Parathyroid adenoma (tissue), 2 donors: Measurements from ENCODE around the gene SPEM3.

Experiments
- H2AFZ ChIP-seq: fragments of 300-600 bp; sonication (generic); one replicate; pipeline ENCODE4 v1.7.0; 2017; ENCODE audit warnings: antibody characterized with exemption, mild to moderate bottlenecking
- H3K27ac ChIP-seq: fragments of 300-600 bp; sonication (generic); one replicate; pipeline ENCODE4 v1.7.0; 2017
- H3K27me3 ChIP-seq: fragments of 300-600 bp; sonication (generic); one replicate; pipeline ENCODE4 v1.7.0; 2017; ENCODE audit warnings: low read length; ENCODE audit not compliant: control insufficient read depth, insufficient read depth
- H3K36me3 ChIP-seq: fragments of 300-600 bp; sonication (generic); one replicate; pipeline ENCODE4 v1.7.0; 2017; ENCODE audit warnings: low read length; ENCODE audit not compliant: control insufficient read depth, insufficient read depth
- H3K4me1 ChIP-seq: fragments of 300-600 bp; sonication (generic); one replicate; pipeline ENCODE4 v1.7.0; 2017; ENCODE audit warnings: control low read depth
- H3K4me2 ChIP-seq: fragments of 300-600 bp; sonication (generic); one replicate; pipeline ENCODE4 v1.7.0; 2017; ENCODE audit warnings: low read length
- H3K4me3 ChIP-seq: fragments of 300-600 bp; sonication (generic); one replicate; pipeline ENCODE4 v1.7.0; 2017; ENCODE audit warnings: low read depth, low read length
- H3K79me2 ChIP-seq: fragments of 300-600 bp; sonication (generic); one replicate; pipeline ENCODE4 v1.7.0; 2017; ENCODE audit warnings: control low read depth
- H3K9ac ChIP-seq: fragments of 300-600 bp; sonication (generic); one replicate; pipeline ENCODE4 v1.7.0; 2017; ENCODE audit warnings: mild to moderate bottlenecking
- H3K9me3 ChIP-seq: fragments of 300-600 bp; sonication (generic); one replicate; pipeline ENCODE4 v1.7.0; 2017; ENCODE audit warnings: low read length; ENCODE audit not compliant: control insufficient read depth
- TF ChIP-seq, protein P1 (sequence below): fragments of 300-600 bp; sonication (generic); IDR thresholded peaks from one replicate; pipeline ENCODE4 v1.7.0; 2017; ENCODE audit warnings: antibody characterized with exemption, mild to moderate bottlenecking
- donor health status: primary hyperparathyroidism.

Gene SPEM3

DNA sequence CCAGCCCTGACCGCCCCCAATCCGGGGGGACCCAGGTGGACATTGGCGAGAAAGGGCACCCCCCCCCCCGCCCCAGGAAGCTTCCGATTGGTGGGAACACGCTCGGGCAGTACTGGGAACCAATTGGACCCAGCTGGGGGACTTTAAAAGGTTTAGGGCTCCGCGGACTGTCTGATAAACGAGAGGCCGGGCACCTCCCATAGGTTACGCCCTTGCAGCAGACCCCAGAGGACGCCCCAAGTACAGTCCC is 25.0 kb upstream of the SPEM3 start:
- TF ChIP-seq, protein P1, sequence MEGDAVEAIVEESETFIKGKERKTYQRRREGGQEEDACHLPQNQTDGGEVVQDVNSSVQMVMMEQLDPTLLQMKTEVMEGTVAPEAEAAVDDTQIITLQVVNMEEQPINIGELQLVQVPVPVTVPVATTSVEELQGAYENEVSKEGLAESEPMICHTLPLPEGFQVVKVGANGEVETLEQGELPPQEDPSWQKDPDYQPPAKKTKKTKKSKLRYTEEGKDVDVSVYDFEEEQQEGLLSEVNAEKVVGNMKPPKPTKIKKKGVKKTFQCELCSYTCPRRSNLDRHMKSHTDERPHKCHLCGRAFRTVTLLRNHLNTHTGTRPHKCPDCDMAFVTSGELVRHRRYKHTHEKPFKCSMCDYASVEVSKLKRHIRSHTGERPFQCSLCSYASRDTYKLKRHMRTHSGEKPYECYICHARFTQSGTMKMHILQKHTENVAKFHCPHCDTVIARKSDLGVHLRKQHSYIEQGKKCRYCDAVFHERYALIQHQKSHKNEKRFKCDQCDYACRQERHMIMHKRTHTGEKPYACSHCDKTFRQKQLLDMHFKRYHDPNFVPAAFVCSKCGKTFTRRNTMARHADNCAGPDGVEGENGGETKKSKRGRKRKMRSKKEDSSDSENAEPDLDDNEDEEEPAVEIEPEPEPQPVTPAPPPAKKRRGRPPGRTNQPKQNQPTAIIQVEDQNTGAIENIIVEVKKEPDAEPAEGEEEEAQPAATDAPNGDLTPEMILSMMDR, result no peak
- Histone ChIP-seq H3K4me1 (peaks cover 11% of the 10 kb centered on the region), H3K9ac (no peak overlapping the region)

DNA sequence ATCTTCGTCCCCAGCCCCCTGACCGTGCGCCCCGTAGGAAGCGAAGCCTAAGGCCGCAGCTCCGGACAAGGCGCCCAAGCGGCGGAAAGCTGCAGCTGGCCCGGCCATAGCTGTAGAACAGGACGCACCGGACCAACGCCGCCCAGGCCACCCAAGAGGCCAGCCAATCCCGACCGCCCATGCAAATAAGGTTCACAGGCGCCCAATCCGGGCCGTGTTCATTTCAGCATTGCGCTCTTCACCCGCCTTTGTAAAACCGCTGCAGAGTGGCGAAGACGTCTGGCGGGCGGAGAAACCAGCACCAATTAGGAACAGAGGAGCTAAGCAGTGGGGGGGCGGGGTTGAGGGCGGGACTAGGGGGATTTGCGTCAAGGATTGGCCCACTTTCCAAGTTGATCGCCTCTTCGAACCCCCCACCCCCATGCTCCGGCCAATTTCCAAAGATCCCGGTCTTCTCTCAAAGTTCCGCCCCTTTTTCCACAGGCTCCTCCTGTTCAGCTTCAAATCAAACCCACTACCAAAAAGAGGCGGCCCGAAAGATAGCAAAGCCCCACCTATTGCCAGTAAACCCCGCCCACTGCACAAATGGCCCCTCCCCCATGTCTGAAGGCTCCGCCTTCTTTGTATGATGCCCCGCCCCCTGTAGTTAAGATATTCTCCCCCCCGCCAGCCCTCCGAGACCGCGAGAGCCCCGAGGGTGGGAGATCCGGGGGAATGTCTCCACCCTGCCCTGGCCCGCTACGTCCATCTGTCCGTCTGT is 24.5 kb upstream of the SPEM3 start, which contains the start of gene TMEM256:
Gene TMEM256, minus strand, starts transcription at position 121 of the 760 bp plus-strand sequence. Its CDS starts 13 bp downstream, at position 108.
- TF ChIP-seq, protein P1, result no peak
- H3K27me3 ChIP-seq, result no peaks in the 10 kb centered on the region
- H3K4me3 ChIP-seq, result peak within 1 kb of the TSS; percentile 90
- no peaks in the 10 kb centered on the region for H3K9me3 ChIP-seq
- H3K4me2 ChIP-seq, result peak within 1 kb of the TSS; percentile 87
- H3K9ac ChIP-seq, result peak within 1 kb of the TSS; percentile 11
- peaks cover 11% of the 10 kb centered on the region for H3K4me1 ChIP-seq
- H3K27ac ChIP-seq, result peak within 1 kb of the TSS; percentile 72
- peak within 1 kb of the TSS; percentile 81 for H2AFZ ChIP-seq
- H3K79me2 ChIP-seq, result peaks cover 3% of the 10 kb centered on the region
- H3K36me3 ChIP-seq, result no peaks in the 10 kb centered on the region

More for the DNA sequence above, 25.0 kb upstream of the SPEM3 start:
- H2AFZ ChIP-seq, result peak overlapping the region; percentile 80
- H3K4me2 ChIP-seq, result peak overlapping the region; percentile 87
- peak overlapping the region; percentile 90 for H3K4me3 ChIP-seq
- H3K9me3 ChIP-seq, result no peaks in the 10 kb centered on the region
- peaks cover 3% of the 10 kb centered on the region for H3K79me2 ChIP-seq
- H3K36me3 ChIP-seq, result no peaks in the 10 kb centered on the region
- H3K27ac ChIP-seq, result peak overlapping the region; percentile 72
- H3K27me3 ChIP-seq, result no peaks in the 10 kb centered on the region

DNA sequence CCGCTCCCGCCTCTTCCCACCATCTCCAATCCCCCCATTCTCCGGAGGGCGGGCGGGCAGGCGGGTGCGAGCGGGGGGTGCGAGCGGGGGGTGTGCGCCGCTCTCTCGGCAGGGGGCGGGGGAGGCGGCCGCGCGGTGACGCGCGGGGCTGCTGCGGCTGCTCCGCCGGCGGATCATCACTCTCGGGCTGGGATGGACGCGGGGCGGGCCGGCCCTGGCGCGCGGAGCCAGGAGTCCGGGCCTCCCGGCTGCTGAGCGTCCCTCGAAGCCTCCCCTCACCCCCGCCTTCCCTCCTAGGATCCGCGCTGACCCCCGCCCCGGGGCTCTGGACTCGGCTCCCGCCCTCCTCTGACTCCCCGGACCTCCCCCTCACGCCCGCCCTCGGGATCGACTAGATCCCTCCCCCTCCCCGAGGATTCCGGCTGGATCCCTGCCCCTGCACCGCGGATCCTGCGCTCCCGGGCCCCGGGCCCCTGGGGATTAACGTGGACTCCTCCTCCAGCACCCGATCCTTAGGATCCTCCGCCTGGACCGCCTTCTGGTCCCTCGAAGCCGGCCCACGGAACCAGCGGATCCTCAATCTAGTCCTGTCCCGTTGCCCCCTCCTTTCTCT is 23.8 kb upstream of the SPEM3 start:
- Histone ChIP-seq H3K9me3 (no peaks in the 10 kb centered on the region), H3K79me2 (peaks cover 3% of the 10 kb centered on the region), H3K36me3 (no peaks in the 10 kb centered on the region), H3K4me1 (peaks cover 11% of the 10 kb centered on the region), H2AFZ (peak overlapping the region; percentile 81), H3K4me2 (peak overlapping the region; percentile 87), H3K27me3 (no peaks in the 10 kb centered on the region), H3K4me3 (peak overlapping the region; percentile 65), H3K9ac (no peak overlapping the region), H3K27ac (peak overlapping the region; percentile 72)
- TF ChIP-seq, protein P1, result no peak

DNA sequence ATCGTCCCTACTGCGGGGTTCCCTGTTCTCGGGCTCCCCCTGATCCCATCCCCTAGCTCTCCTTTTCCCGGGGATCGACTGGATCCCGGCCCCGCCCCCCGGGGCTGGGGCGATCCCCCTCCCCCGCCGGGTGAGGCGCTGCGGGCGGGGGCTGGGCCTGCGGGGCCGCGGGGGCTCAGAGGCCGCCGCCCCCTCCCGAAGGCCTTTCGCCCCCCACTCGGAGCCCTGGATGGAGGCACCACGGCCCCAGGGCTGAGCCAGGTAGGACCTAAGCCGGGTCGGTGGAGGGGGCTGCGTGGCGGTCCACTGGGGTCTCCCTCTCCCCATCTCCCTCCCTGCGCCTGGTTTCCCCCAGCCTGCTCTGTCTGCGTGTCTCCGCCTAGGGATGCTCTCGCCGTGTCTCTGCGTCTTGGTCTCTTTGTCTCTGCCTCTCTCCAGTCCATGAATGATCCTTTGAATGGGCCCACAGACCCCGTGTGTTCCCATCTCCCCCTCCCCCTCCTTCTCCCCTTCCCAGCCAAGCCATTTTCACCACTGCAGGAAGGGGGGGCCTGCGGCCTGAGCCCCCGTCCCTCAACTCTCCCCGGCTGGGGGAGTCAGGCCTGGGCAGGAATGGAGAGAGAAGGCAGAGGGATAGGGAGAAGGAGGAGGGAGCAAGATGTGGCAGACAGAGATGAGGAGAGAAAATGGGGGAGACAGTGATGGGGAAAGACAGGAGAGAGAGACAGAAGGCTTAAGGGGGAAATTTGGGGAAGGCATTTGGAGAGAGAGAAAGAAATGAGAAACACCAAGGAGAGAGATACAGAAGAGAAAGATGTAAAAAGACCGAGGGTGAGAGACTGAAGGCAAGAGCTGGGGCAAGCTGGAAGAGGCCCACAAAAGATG is 23.1 kb upstream of the SPEM3 start:
- Histone ChIP-seq H3K9me3 (no peaks in the 10 kb centered on the region), H3K4me2 (peak overlapping the region; percentile 87), H3K4me1 (peaks cover 11% of the 10 kb centered on the region), H3K79me2 (peaks cover 3% of the 10 kb centered on the region), H3K4me3 (peak overlapping the region; percentile 65), H3K27ac (peak overlapping the region; percentile 72), H3K36me3 (no peaks in the 10 kb centered on the region), H2AFZ (peak overlapping the region; percentile 81), H3K27me3 (no peaks in the 10 kb centered on the region), H3K9ac (no peak overlapping the region)
- TF ChIP-seq, protein P1, result no peak
